Measurements from ENCODE around the gene POLR3K. TPM values are rescaled to one million over a fixed set of nuclear protein-coding genes. Genes with fewer than 3 reads are reported as not detected.
A peak's percentile ranks its signal among the peaks of the same experiment; 100 is the strongest.

Gene POLR3K
- total and polyA plus RNA-seq, 2 donors (not counting 1 experiment from before 2014, with no cell fraction given) = 3.3 to 12.9 TPM

DNA sequence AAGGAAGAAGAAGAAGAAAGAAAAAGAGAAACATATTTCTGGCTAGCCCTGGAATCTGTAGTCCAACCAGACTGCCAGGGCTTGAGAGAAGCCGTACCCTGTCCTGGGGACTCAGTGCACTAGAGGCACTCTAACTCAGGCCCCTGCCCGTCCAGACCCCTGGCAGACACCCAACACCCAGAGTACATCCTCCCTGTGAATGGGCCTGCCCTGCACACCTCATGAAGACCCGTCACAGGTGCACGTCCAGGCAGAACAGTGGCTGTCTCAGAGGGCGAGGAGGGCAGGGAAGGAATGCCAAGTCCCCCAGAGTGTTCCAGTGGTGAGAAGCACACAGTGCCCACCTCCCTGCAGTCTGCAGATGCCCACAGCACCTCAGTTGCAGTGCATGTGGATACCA lies 47.6 kb upstream of the POLR3K start:
- DNase-seq (ENCODE audit: low read depth in 2 of 2) = no peak
- H3K4me2 ChIP-seq (ENCODE audit: extremely low read depth, insufficient read depth, low read length) = no peak overlapping the region
- no peaks in the 10 kb centered on the region for H4K20me1 ChIP-seq (ENCODE audit: control insufficient read depth, extremely low read depth, insufficient read depth, low read length)

DNA sequence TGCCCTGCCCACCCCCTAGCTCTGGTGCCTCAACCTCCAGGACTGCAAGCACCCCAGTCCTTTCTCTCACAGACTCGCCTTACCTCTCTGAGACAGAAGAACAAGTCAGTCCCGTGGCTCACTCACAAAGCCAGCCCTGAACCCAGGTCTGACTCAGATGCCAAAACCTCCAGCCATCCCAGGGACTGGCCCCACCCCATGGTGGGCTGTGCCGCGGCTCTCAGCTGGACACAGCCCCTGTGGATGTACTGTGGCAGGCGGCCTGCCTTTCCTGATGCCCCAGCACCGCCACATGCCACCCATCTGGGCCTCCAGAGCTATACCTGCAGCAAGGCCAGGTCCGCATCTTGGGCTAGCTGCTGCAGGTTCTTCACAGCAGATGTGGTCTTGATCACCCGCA lies 44.4 kb upstream of the POLR3K start:
- no peak overlapping the region for H2AFZ ChIP-seq (ENCODE audit: low read length)
- peaks cover 18% of the 10 kb centered on the region for H3K4me1 ChIP-seq (ENCODE audit: control insufficient read depth, extremely low read depth, insufficient read depth, low read length)
- no peak overlapping the region for H3K9ac ChIP-seq (ENCODE audit: insufficient read depth, low read length)
- no peak for TF ChIP-seq EZH2 (IDR thresholded peaks at IDR 0.05; ENCODE audit: low read length, missing control alignments)
- TF ChIP-seq, protein P1, sequence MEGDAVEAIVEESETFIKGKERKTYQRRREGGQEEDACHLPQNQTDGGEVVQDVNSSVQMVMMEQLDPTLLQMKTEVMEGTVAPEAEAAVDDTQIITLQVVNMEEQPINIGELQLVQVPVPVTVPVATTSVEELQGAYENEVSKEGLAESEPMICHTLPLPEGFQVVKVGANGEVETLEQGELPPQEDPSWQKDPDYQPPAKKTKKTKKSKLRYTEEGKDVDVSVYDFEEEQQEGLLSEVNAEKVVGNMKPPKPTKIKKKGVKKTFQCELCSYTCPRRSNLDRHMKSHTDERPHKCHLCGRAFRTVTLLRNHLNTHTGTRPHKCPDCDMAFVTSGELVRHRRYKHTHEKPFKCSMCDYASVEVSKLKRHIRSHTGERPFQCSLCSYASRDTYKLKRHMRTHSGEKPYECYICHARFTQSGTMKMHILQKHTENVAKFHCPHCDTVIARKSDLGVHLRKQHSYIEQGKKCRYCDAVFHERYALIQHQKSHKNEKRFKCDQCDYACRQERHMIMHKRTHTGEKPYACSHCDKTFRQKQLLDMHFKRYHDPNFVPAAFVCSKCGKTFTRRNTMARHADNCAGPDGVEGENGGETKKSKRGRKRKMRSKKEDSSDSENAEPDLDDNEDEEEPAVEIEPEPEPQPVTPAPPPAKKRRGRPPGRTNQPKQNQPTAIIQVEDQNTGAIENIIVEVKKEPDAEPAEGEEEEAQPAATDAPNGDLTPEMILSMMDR (conservative IDR thresholded peaks at IDR 0.05 in 1 of 2, IDR thresholded peaks at IDR 0.05 in 1 of 2; ENCODE audit: low read depth in 1 of 2, low read length in 2 of 2) = no peak
- no peaks in the 10 kb centered on the region for H4K20me1 ChIP-seq (ENCODE audit: control insufficient read depth, extremely low read depth, insufficient read depth, low read length)
- H3K27me3 ChIP-seq (ENCODE audit: control insufficient read depth, insufficient read depth, low read length) = no peaks in the 10 kb centered on the region
- no peaks in the 10 kb centered on the region for H3K79me2 ChIP-seq (ENCODE audit: control insufficient read depth, insufficient read depth, low read length)
- H3K9me3 ChIP-seq (ENCODE audit: control insufficient read depth, insufficient read depth, low read depth, low read length) = no peaks in the 10 kb centered on the region
- DNase-seq (ENCODE audit: low read depth in 2 of 2) = peak in 1 of 2 donors; percentile 72
- H3K27ac ChIP-seq (ENCODE audit: insufficient read depth, low read length) = no peak overlapping the region
- no peak overlapping the region for H3K4me3 ChIP-seq (replicated peaks in 1 of 4; ENCODE audit: control extremely low read depth in 1 of 4, insufficient read depth in 1 of 4, low read depth in 3 of 4, low read length in 4 of 4)
- H3K4me2 ChIP-seq (ENCODE audit: extremely low read depth, insufficient read depth, low read length) = no peak overlapping the region
- H3K36me3 ChIP-seq (ENCODE audit: control insufficient read depth, insufficient read depth, low read length) = peaks cover 8% of the 10 kb centered on the region

More for the DNA sequence above, 47.6 kb upstream of the POLR3K start:
- Histone ChIP-seq H3K79me2 (ENCODE audit: control insufficient read depth, insufficient read depth, low read length) (no peaks in the 10 kb centered on the region), H3K36me3 (ENCODE audit: control insufficient read depth, insufficient read depth, low read length) (peaks cover 12% of the 10 kb centered on the region), H2AFZ (ENCODE audit: low read length) (no peak overlapping the region), H3K9ac (ENCODE audit: insufficient read depth, low read length) (no peak overlapping the region), H3K4me1 (ENCODE audit: control insufficient read depth, extremely low read depth, insufficient read depth, low read length) (peaks cover 21% of the 10 kb centered on the region), H3K27me3 (ENCODE audit: control insufficient read depth, insufficient read depth, low read length) (no peaks in the 10 kb centered on the region), H3K9me3 (ENCODE audit: control insufficient read depth, insufficient read depth, low read depth, low read length) (no peaks in the 10 kb centered on the region), H3K27ac (ENCODE audit: insufficient read depth, low read length) (no peak overlapping the region), H3K4me3 (replicated peaks in 1 of 4; ENCODE audit: control extremely low read depth in 1 of 4, insufficient read depth in 1 of 4, low read depth in 3 of 4, low read length in 4 of 4) (no peak overlapping the region)
- TF ChIP-seq, protein P1 (conservative IDR thresholded peaks at IDR 0.05 in 1 of 2, IDR thresholded peaks at IDR 0.05 in 1 of 2; ENCODE audit: low read depth in 1 of 2, low read length in 2 of 2) = no peak

DNA sequence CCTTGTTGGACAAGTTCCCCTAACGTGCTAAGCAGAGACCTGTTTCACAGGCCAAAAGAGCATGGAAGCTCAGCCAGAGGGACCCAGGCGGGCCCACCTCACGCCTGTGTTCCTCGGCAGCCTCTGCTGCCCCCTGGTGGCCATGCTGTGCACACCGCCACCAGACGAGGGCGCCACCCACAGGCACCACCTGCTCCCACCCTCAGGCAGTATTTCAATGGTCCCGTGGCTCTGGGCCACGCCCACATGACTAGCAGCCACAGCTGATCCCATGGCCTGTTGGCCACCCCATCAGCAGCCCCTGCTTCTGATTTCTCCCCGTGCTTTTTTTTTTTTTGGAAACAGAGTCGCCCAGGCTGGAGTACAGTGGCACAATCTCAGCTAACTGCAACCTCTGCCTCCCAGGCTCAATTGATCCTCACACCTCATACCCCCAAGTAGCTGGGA lies 43.5 kb upstream of the POLR3K start:
- Histone ChIP-seq H2AFZ (ENCODE audit: low read length) (no peak overlapping the region), H3K79me2 (ENCODE audit: control insufficient read depth, insufficient read depth, low read length) (no peaks in the 10 kb centered on the region), H3K4me2 (ENCODE audit: extremely low read depth, insufficient read depth, low read length) (no peak overlapping the region), H3K27me3 (ENCODE audit: control insufficient read depth, insufficient read depth, low read length) (no peaks in the 10 kb centered on the region), H3K4me1 (ENCODE audit: control insufficient read depth, extremely low read depth, insufficient read depth, low read length) (peaks cover 10% of the 10 kb centered on the region), H3K9me3 (ENCODE audit: control insufficient read depth, insufficient read depth, low read depth, low read length) (no peaks in the 10 kb centered on the region), H3K9ac (ENCODE audit: insufficient read depth, low read length) (no peak overlapping the region), H3K36me3 (ENCODE audit: control insufficient read depth, insufficient read depth, low read length) (peaks cover 8% of the 10 kb centered on the region), H4K20me1 (ENCODE audit: control insufficient read depth, extremely low read depth, insufficient read depth, low read length) (no peaks in the 10 kb centered on the region), H3K4me3 (replicated peaks in 1 of 4; ENCODE audit: control extremely low read depth in 1 of 4, insufficient read depth in 1 of 4, low read depth in 3 of 4, low read length in 4 of 4) (no peak overlapping the region), H3K27ac (ENCODE audit: insufficient read depth, low read length) (no peak overlapping the region)
- no peak for TF ChIP-seq EZH2 (IDR thresholded peaks at IDR 0.05; ENCODE audit: low read length, missing control alignments)
- TF ChIP-seq, protein P1 (conservative IDR thresholded peaks at IDR 0.05 in 1 of 2, IDR thresholded peaks at IDR 0.05 in 1 of 2; ENCODE audit: low read depth in 1 of 2, low read length in 2 of 2) = peak; percentile 94 to 97
- DNase-seq (ENCODE audit: low read depth in 2 of 2) = peak; percentile 79 to 85

All from fibroblast of lung (primary cell).